PC-3 (cell line): ENCODE data around the gene AMY1A.
"Not testable (repeated sequence)": the region's sequence is repeated elsewhere in the genome, so short reads cannot be mapped to it uniquely, and the experiment has no call there.

Experiments
- EZH2 ChIP-seq: fragments of 300-600 bp; sonication (generic); IDR thresholded peaks from one replicate; pipeline ENCODE4 v1.6.1; 2017; ENCODE audit warnings: antibody characterized with exemption, mild to moderate bottlenecking, low read length; ENCODE audit not compliant: unreplicated experiment
- EZH2phosphoT487 ChIP-seq: fragments of 300-600 bp; sonication (generic); IDR thresholded peaks from 2 replicates; pipeline ENCODE4 v1.6.1; 2018; ENCODE audit warnings: mild to moderate bottlenecking, antibody characterized with exemption, low read length, borderline replicate concordance
- TF ChIP-seq, protein P1 (sequence below): fragments of 300-600 bp; sonication (generic); conservative IDR thresholded peaks from 2 replicates; pipeline ENCODE4 v1.5.1; 2017; ENCODE audit warnings: antibody characterized with exemption, low read depth, mild to moderate bottlenecking, low read length

DNA sequence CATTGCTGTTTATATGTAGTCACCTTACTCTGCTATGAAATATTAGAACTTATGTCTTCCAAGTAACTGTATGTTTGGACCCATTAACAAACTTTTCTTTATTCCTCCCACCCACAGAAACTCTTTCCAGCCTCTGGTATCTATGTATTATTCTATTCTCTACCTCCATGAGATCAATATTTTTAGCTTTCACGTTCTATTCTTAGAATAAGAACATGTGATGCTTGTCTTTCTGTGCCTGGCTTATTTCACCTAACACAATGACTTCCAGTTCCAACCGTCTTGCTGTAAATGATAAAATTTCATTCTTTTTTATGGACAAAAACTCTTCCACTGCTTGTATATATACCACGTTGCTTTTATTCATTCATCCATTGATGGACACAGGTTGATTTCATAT is 14.4 kb upstream of the AMY1A start:
- TF ChIP-seq EZH2phosphoT487, EZH2: not testable (repeated sequence)
- TF ChIP-seq, protein P1, sequence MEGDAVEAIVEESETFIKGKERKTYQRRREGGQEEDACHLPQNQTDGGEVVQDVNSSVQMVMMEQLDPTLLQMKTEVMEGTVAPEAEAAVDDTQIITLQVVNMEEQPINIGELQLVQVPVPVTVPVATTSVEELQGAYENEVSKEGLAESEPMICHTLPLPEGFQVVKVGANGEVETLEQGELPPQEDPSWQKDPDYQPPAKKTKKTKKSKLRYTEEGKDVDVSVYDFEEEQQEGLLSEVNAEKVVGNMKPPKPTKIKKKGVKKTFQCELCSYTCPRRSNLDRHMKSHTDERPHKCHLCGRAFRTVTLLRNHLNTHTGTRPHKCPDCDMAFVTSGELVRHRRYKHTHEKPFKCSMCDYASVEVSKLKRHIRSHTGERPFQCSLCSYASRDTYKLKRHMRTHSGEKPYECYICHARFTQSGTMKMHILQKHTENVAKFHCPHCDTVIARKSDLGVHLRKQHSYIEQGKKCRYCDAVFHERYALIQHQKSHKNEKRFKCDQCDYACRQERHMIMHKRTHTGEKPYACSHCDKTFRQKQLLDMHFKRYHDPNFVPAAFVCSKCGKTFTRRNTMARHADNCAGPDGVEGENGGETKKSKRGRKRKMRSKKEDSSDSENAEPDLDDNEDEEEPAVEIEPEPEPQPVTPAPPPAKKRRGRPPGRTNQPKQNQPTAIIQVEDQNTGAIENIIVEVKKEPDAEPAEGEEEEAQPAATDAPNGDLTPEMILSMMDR, result not testable (repeated sequence)
